Urothelium cell line (cell line): ENCODE results near the gene CEP43.

ENCODE experiments used
- DNase-seq: peaks from one replicate; pipeline ENCODE4 v3.0.0; 2011; ENCODE audit warnings: low spot score, mixed read lengths
- FAIRE-seq: peaks from 2 replicates; lab custom pipeline; 2011; peaks lifted over from hg19 to GRCh38; lab: Jason Lieb, UNC

The CEP43 gene

DNA sequence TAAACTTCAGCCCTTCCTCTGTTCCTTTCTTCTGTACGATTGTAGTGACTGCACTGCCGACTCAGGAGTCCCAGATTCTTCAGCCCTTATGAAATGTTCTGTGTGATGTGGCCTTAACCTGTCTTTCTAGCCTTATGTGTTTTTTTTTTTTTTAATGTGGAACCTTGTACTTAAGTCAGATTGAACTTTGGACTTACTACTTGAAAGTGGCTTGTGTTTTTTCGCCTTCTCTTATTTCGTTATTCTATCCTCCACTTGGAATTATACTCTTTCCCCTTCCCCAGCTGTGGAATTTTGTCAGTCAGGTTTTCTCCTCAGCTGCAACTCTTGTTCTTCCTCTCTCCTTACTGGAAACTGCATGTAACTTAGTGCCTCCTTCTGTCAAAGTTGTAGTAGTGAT is 8.8 kb downstream of the CEP43 start:
- FAIRE-seq (no peak), DNase-seq (no peak)

DNA sequence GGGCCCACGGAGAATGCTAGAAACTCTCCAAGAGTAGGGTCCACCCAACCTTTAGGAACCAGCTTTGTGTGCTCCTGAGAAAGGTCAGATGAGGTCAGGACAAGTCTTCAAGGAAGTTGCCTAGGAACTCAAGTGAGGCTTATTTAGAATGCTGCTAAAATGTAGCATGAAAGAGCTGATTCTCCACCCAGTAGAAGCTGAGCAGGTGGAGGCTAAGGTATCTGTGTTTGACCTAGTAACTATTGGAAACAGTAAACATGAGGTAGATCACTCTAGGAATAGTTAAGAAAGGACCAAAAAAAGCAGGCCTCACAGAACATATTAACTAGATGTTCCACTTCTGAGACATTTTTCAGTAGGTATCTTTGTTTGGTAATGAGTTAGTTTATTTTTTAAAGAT is 13.9 kb downstream of the CEP43 start:
- DNase-seq: no peak
- no peak for FAIRE-seq

DNA sequence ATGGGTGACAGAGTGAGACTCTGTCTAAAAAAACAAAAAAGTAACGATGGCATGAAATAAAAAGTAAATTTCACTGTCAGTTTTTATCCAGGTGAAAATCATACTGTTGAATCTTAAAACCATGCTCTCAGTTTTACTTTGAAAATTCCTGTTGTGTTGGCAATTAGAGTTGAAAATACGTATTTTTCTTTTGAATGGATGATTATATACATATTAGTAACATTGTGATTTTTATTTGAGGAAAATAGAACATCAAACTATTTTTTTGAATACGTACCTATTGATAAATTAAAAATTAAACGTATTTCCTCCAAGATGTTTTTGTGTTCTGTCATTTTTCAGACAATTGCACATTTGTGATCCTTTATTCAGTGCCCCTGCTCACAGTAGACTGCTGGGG is 14.7 kb downstream of the CEP43 start:
- FAIRE-seq: no peak
- no peak for DNase-seq

DNA sequence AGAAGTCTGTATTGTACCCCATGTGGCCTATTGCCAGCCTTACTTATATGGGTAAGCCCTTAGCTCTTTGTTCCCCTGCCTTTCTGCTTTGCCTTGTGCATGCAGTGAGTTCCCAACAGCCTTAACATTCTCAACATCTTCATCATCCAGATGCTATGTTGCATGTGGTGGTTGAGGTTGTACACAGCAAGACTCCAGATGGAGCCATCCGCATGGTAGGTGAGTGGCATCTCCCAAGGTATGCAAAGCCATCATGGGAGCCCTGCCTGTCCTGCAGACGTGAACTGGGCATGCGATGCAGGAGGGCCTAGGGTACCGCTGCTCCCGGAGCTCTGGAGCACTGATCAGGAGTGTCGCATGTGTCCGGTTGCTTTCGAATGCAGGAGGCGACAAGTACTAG is 16.1 kb downstream of the CEP43 start:
- DNase-seq (no peak), FAIRE-seq (no peak)

DNA sequence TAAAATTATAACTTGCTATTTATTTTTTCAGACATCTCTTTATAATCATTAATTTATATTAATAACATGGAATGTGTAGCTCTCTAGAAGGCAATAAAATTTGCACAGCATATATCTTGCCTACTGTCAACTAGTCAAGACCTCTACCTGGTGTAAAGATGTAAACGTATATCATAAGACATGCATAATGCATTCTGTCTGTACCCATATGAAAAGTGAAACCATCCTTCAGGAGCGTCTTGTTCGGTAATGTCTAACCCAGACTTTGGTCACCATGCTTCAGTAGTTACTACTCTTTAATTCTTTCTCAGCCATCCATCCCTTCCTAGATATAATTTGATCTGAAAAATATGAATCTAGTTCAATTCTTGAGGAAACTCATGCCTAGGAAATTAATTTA is 21.0 kb downstream of the CEP43 start:
- DNase-seq (no peak), FAIRE-seq (no peak)

DNA sequence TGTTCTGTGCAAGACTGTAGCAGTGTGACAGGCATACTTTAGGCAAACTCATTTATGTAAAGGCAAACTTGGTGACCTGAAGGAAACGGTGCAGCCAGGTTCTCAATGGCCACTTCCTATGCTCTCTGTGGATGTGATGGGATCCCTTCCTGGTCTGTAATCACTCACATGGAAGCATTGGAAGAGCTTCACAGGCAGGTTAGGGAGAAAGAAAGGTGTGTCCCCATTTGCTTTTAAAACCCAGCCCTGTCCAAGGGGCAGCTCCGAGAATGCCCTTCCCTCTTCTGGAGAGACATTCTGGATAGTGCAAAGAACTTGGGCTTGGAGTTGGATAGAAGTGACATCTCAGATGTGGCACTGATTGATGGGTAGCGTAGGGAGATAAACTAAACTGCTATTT is 28.1 kb downstream of the CEP43 start:
- DNase-seq: no peak
- FAIRE-seq: no peak

DNA sequence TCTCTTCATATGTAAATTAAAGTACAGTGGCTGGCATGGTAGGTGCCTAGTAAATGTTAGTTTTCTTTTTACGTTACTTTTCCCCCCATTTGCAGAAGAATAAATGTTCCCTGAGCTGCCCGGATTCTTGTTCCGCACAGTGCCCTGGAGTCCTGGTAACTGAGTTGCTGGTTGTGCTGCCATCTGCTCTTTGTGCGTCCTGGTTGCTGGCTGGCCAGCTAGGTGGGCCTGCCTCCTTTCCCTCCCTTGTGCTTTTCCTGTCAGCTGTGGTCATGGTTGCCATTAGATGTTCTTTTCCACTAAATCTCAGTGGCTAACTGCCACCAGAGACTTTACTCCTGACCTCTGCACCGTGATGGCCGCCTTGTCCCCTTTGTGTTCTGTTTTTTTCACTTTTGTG is 28.6 kb downstream of the CEP43 start:
- FAIRE-seq (no peak), DNase-seq (no peak)

DNA sequence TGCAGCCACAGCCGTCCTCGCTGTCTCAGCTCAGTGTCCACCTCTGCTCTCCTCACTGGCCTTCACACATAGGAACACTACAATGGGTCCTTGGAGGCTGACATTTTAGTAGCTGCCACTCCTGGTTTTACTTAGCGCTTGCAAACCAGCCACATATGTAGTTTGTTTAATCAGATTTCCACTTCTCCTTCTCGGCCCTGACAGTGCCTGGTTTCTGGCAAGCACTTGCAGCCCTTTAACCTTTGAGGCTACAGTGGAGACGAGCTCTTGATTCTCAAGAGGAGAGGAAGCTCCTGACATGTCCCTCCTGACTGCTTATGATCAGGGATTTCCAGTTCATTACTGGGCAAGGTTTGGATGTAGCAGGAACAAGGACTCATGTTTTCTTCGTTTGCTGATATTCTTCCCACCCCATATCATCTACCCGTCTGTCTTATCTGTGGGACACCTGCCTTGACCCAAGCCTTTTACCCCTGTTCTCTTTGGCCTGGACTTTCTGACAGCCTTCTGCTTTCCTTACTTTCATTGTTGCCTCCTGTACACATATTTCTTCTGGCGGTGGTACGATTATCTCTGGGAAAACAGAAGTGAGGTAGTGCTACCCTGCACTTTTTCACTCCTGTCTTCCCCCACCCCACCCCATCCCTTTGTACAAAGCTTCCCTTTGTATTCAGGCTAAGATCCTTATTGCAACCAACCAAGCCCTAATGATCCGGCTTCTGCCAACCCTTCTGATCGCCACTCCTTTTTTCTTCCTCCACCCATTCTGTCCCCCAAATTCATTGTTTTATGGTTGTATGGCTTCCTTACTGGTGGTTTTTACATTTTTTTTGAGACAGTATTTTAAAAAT is 31.2 kb downstream of the CEP43 start:
- no peak for FAIRE-seq
- DNase-seq: no peak

DNA sequence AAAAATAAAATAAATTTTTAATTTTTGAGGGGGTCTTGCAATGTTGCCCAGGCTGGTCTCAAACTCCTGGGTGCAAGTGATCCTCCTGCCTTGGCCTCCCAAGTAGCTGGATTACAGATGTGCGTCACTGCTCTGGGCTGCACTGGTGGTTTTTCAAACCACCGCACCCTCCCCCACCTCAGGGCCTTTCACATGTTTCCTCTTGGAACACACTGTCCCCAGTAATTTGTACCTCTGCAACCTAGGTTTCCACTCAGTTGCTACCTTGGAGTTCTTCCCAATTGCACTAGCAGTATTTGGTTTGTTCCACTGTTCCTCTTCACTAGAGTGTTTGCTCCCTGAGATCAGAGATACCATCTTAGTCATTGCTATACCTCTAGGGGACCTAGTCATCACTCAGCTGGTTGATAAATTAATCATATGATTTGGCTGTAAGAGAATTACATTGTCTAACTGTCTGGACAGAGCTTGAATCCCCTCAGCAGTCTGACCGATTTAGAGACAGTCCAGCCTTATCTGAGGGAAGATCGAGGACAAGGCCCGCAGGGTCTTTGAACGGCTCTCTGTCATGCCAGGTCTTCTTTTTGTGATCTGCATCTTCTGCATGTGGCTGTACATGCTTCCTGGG is 32.0 kb downstream of the CEP43 start:
- DNase-seq (no peak), FAIRE-seq (no peak)

DNA sequence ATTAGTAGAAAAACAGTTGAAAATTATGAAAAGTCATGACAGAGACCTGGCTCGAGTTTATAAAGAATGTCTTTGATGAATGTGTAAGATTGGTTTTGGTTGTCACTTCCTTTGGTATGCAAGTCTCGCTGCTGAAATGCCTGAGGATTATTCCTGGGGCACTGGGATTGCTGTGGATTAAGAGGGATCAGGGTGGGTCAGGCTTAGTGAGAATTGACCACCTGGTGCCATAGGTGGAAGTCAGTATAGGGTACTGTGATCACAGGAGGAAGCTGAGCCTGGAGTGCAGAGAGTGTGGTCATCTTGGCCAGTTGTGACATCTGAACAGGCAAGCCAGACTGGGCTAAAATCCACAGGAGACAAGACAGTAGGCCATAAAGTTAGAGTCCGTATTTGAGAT is 34.9 kb downstream of the CEP43 start:
- FAIRE-seq (no peak), DNase-seq (no peak)

DNA sequence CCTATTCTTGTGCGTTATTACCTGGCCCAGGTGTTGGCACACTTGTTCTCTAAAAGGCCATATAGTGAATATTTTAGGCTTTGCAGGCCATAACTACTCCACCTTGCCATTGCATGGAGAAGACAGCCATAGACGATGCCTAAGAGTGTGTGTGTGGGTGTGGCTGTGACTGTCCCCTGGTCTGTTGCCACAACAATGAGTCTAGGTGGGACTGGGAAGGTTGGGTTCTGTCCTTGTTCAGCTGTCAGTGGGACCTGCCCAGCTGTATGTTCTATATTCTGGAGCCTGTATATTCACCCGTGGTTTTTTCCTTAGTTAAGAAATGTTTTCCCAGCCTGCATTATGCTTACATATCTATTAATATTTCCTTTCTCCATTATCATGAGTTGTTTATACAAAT is 38.6 kb downstream of the CEP43 start:
- DNase-seq (no peak), FAIRE-seq (no peak)

DNA sequence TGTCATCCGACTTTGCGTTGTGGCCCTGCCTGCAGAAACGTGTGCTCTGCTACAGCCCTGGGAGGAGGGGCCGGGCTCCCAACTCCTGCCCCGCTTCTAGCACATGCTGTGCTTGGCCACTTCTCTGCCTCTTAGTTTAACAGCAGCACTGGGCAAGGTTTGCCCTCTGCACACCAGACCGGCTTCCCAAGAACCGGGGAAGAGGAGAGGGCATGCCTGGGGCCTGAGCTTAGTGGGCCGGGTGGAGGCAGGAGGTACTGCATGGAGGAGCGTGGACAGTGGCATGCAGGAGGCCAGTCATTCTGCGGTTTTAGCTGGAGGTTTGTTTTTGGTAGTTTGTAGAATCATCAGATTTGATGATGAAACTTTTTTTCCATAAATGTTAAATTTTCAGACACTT is 45.5 kb downstream of the CEP43 start:
- peak; percentile 8 for DNase-seq

DNA sequence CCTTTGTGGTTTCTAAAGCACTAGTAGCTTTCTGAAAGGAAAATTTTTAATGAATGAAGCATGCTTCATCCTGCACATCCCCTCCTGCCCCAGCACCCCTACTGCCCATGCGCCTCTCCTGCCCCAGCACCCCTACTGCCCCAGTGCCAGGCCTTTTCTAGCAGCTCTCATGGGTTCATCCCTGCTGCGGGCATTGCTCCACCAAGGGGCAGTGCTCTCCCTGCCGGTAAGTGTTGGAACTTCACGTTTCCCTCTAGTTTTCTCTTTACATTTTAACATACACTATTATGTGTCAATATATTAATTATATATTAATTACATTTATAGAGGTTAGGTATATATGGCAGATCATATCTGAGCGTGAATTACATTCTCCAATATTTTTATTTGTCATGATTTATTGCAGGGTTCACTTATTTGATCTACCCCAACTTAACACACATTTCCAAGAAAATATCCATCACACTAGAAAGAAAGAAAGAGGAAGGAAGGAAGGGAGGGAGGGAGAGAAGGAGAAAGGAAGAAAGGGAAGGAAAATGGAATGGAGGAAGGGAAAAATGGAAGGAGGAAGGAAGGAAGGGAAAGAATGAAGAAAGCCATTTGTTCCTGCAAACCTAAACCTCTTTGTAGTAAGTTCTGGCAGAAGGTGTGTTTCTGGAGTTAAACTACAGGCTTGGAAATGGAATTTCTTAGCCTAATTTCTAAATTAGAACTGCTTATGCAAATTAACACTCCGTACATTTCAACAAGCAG is 46.8 kb downstream of the CEP43 start:
- DNase-seq (peak; percentile 23), FAIRE-seq (no peak)

More for the DNA sequence above, 45.5 kb downstream of the CEP43 start:
- FAIRE-seq: no peak

DNA sequence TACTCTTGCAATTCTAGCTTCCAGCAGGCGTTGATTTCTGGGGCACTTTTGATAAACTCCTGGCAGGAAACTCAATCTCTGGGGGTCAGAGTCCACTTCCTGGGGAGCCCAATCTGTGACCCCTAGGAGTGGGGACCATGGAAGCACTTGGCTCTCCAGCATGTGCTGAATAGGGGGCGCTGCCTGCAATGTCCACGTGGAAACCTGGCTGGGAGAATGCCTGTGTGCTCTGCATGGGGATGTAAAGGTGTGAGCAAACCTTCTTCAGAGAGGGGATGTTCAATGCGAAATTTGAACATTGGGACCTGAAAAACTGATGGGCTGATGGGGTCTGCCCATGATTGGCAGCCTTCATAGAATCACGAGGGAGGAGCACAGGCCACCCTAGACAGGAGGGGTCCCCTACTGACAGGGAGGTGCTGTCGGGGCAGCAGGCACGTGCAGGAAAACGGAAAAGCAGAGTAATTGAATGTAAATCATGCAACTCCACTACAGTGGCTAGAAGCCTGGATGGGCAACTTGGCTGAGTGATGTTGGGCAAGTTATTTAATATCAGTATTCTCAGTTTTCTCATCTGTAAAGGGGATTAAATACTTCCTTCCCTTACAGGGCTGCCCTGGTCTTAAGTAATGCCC is 47.8 kb downstream of the CEP43 start:
- FAIRE-seq (no peak), DNase-seq (no peak)

DNA sequence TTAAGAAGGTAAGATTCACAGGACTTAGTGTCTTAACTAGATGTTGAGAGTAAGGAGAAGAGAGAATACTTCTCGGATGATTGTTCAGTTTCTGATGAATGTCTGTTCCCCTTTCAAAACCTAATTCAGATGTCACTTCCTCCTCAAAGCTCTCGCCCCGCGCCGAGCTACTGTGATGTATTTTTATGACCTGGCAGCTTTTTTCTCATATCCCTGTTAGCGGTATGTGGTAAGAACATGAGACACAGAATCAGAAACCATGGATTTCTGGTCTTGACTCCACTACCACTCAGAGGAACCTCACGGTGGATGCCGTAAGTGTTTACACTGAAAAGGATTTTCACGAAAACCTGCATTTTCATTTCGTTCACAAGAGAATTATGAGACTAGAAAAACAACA is 48.4 kb downstream of the CEP43 start:
- FAIRE-seq: no peak
- DNase-seq: no peak
